Ramos (cell line): ENCODE results near the gene B4GALT3.

Source experiments
- in situ Hi-C: fragments of 300-500 bp; cut with MboI; formaldehyde crosslinking; loops from one replicate; pipeline ENCODE4 v1.14.3; 2022; ENCODE audit warnings: low sequenced_read_pairs; ENCODE audit not compliant: unreplicated experiment

Gene B4GALT3

DNA sequence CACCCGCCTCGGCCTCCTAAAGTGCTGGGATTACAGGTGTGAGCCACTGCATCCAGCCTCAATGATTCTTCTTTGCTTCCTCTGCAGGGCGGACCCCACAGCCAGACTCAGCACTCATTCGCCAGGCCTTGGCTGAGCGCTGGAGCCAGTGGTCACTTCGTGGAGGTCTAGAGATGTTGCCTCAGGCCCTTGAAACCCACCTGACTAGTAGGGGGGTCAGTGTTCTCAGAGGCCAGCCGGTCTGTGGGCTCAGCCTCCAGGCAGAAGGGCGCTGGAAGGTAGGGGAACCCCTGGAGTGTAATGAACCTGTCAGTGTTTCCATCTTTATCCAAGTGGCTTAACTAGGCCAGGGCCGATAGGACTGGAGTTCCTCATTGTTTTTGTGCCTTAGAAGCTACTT, 8.4 kb downstream of the B4GALT3 start:
- in situ Hi-C loops = no loop called here

DNA sequence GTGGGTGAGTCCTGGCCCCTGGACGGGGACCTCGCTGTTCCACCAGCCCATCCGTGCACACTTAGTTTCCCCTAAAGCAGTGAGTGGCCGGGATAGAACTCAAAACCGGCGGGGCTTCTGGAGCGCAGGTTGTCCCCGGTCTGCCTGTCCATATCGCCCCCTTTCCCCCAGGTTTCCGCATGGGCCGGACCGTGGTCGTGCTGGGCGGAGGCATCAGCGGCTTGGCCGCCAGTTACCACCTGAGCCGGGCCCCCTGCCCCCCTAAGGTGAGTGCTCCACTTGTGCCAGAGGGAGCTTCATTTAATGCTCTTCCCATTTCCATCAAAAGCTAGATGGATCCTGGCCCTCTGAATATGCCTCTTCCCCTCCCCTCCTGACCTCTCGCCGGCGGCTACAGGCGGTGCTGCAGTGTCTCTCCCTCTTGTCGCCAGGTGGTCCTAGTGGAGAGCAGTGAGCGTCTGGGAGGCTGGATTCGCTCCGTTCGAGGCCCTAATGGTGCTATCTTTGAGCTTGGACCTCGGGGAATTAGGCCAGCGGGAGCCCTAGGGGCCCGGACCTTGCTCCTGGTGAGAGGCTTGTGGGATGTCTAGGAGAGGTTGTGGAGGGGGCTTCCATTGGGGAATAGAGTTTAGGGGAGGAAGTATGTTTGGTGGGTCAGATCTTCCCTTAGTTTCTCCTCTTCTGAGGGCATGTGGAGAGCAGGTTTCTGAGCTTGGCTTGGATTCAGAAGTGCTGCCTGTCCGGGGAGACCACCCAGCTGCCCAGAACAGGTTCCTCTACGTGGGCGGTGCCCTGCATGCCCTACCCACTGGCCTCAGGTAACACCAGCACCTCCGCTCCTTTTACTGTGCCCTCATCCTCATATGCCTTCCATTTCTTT, 10.4 kb downstream of the B4GALT3 start:
- in situ Hi-C loops = no loop called here

DNA sequence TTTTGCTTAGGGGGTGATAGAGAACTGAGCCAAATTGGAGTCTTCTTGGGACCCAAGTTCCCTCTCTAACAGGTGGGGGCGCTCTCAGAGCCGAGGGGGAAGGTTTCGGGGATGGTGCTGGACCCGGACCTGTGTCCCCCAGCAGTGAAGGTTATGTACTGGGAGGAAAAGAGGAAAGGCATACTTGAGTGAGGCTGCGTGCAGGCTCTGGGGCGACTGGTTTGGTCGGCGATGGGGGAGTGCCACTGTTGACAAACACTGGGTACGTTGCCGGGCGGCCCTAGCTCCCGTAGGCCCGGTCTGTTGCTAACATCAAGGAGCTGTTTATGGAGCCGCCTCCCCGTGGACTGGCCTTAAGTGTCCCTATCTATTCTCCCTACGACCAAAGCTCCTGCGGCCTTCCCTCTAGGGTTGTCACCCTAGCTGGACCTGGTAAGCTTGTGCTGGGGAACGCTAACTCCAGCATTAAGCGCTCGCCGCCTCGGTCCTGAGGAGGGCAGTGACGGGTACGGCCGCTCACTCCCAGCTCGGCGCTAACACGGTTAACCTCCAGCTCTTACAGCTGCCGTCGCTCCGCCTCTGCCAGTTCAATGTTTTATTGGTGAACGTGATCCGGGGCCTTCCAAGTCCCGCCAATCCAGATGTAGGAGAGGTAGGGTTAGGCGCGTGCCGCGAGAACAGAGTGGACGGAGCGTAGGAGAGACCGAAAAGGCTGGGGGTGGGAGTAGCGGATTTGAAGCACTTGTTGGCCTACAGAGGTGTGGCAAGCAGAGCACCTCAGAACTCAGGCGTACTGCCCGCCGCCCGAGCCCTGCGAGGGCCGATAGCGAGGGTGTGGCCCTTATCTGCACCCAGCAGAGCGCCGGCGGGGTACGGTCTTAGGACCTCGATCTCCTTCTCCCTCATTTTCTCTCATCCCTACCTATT, 11.3 kb downstream of the B4GALT3 start, which contains the start of gene PPOX:
PPOX (plus strand) TSS at position 685 of the 927 bp plus-strand sequence. CDS start 422 bp downstream, outside the sequence.
- in situ Hi-C loops = no loop called here

DNA sequence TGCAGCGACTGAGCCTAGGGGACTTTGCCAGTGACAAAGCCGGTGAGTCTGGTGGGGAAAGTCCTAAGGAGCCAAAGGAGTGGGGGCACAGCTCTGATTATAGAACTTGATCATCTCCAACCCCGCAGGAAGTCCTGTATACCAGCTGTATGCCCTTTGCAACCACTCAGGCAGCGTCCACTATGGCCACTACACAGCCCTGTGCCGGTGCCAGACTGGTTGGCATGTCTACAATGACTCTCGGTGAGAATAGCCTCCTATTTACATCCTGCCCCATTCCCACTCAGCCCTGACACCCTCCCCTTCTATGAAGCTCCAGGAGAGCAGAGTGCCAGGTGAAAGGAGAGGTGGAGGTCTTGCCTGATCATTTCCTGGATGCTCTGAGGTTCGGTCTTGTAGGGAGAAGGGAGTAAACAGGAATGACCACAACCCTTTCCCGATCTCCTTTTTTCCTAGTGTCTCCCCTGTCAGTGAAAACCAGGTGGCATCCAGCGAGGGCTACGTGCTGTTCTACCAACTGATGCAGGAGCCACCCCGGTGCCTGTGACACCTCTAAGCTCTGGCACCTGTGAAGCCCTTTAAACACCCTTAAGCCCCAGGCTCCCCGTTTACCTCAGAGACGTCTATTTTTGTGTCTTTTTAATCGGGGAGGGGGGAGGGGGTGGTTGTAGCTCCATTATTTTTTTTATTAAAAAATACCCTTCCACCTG, 12.3 kb downstream of the B4GALT3 start:
- in situ Hi-C loops = no loop called here

DNA sequence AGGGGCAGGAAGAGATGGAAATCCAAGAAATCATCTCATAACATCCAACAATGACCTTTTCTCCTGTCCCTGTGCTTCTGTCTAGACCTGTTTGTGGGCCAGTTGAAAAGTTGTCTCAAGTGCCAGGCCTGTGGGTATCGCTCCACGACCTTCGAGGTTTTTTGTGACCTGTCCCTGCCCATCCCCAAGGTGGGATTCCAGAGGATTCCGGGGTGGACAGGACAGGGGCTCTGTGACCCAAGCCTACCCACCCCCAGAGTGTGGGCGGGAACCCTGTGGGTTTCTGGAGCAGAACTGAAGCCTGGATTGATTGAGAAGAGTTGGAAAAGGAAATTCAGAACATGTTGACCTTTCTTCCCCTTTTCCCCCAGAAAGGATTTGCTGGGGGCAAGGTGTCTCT, 13.5 kb downstream of the B4GALT3 start:
- in situ Hi-C loops = no loop called here

DNA sequence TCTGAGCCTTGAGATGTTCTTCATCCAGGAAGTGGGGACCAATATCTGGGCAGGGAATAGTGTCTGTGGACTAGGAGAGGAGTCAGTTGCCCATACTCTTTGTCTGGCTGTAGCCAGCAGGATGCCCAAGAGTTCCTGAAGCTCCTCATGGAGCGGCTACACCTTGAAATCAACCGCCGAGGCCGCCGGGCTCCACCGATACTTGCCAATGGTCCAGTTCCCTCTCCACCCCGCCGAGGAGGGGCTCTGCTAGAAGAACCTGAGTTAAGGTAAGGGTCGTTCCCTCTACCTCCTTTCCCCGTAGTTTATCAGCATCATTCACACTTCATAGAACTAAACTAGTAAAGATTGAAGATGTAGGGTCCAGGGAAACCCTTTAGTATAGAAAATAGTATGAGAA, 14.5 kb downstream of the B4GALT3 start:
- in situ Hi-C loops = no loop called here

DNA sequence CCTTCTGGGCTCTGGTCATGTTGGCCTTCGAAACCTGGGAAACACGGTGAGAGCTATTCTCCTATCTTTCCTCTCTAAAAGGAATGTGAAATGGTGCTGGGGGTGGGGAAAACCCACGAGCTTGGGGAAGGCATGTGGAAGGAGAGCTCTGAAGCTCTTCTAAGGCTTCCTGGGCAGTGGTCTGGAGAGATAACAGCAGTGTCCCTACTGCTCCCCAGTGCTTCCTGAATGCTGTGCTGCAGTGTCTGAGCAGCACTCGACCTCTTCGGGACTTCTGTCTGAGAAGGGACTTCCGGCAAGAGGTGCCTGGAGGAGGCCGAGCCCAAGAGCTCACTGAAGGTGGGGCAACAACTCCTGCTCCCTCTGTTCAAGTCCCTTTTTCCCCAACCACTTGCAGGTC, 15.3 kb downstream of the B4GALT3 start:
- in situ Hi-C loops = no loop called here

DNA sequence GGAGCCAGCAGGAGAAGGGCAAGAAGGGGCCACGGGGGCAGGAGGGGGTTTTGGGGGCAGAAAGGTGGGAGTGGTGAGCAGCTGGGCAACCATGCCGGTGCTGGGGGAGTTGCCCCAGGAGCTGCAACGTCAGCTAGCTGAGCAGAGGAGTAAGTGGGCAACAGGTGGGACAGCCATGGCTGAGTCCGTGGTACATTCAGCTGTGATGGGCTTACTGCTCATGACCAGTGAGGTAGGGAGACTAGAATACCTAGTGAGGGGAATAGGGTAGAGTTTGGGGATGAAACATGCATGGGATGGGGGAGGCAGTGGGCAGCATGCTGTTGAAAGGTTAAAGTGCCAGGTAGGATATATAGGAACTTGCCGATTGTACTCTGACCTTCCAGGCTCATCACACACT, 15.7 kb downstream of the B4GALT3 start:
- in situ Hi-C loops = no loop called here

DNA sequence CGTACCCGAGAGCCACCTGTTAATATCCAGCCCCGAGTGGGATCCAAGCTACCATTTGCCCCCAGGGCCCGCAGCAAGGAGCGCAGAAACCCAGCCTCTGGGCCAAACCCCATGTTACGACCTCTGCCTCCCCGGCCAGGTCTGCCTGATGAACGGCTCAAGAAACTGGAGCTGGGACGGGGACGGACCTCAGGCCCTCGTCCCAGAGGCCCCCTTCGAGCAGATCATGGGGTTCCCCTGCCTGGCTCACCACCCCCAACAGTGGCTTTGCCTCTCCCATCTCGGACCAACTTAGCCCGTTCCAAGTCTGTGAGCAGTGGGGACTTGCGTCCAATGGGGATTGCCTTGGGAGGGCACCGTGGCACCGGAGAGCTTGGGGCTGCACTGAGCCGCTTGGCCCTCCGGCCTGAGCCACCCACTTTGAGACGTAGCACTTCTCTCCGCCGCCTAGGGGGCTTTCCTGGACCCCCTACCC, 16.6 kb downstream of the B4GALT3 start:
- in situ Hi-C loops = no loop called here

DNA sequence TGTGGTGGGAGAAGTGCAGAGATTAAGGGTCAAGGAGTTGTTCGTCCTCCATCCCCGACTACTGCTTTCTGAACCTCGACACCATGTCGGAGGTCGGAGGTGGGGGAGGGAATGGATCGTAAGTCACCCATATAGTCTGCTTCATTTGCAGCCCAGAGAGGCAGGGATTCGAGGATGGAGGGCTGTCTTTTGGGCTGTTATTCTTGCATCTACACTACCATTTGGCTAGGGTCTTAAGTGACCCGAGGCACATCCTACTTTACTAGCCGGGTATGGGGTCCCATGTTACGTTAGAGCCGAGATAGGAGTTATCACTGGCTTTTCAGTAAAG, 17.4 kb downstream of the B4GALT3 start:
- in situ Hi-C loops = no loop called here

DNA sequence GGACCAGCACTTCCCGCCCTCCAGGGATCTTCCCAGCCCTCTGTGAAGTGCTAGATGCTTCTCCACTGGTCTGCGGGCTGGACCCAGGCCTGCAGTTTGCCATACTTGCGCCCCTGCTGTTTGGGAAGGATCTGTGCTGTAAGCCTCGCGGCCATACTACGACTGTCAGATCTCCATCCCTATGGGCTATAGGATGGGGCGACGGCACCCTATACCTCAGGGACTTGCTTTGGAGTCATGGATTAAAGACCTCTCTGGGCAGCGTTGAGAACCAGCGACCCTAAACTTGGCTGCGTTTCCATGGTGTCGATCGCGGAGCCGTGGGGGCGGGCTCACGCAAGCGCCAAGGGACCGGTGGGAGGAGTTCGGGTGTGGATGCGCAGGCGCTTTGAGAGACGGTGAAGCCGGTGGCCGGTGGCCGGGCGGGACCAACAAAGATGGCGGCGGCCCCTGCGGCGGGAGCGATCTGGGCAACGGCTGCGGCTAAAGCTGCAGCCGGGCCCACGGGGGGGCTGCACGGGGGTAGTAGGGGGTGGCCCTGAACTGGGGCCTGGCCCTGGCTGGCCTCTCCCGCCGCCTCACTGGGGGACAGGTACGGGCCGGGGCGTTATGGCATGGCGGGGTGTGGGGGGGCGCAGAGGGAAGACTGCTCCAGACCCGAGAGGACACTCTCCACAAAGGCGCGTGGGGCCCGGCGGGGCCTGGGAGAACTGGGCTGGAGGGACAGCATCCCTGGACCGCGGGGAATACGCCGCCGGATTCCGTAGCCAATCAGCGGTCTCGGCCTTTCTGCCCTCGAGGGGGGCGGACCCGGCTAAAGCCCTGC, 18.0 kb downstream of the B4GALT3 start, which contains the start of gene USP21:
USP21 (plus strand) TSS at position 414 of the 826 bp plus-strand sequence. CDS start 1,141 bp downstream, outside the sequence.
- in situ Hi-C loops = no loop called here

DNA sequence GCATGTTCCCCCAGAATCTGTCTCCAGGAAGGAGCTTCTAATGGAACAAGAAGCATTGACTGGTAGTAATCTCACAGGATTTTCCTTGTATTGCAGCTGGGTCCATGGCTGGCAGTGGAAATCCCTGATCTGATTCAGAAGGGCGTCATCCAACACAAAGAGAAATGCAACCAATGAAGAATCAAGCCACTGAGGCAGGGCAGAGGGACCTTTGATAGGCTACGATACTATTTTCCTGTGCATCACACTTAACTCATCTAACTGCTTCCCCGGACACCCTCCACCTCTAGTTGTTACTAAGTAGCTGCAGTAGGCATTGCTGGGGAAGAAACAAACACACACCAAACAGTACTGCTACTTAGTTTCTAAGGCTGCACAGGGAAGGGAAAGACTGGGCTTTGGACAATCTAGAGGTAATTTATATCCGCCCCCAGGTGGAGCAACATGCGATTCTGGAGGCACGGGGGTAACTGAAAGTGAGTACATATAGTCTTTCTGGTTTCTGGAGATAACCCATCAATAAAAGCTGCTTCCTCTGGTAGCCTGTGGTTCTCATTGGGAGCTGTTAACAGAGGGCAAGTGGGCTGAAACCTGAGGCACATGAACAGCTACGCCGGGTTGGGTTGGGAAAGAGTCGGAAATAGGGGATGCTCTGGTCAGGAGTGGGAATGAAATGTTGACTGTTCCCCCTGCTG, 18.8 kb downstream of the B4GALT3 start:
- in situ Hi-C loops = no loop called here

DNA sequence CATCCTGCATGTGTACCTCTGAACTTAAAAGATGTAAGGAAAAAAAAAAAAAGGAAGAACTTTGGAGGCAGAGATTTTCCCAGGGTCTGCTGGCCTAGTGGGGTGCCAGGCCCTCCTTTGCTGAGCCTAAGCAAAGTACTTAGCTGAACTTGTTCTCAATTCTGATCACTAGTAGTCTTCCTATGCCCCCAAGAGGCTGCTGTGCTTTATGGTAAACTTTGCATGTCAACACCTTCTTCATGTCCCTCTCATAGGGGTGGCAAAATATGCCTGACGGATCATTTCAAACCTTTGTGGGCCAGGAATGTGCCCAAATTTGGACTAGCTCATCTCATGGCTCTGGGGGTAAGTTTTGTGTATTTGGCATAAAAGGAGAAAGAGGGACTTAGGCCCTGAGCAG, 19.4 kb downstream of the B4GALT3 start:
- in situ Hi-C loops = no loop called here

DNA sequence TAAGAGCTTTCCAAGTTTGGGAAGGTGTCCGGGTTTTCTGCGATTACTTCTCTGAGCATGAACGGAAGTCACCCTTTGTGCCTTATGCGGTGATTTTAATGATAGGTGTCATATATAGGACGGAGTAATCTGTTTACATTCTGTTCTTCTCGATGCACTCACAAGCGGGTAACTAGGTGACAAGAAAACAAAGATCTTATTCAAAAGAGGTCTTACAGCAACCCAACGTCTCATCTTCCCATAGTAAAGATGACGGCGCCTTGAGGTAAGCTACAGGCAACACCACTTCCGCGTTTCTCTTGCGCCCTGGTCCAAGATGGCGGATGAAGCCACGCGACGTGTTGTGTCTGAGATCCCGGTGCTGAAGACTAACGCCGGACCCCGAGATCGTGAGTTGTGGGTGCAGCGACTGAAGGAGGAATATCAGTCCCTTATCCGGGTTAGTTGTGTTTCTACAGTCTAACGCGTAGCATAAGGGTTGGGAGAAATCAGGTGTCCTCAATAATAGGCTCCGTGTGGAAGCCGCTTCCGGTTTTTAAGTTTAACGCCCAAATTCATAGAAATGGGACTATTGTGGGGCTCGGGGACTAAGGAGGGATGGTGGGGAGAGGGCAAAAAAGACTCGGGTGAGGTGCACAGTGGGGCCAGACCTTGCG, 23.5 kb downstream of the B4GALT3 start, which contains the start of gene UFC1:
UFC1 (plus strand) TSS at position 297 of the 656 bp plus-strand sequence; CDS start at position 317, 20 bp downstream.
- in situ Hi-C loops = no loop called here

DNA sequence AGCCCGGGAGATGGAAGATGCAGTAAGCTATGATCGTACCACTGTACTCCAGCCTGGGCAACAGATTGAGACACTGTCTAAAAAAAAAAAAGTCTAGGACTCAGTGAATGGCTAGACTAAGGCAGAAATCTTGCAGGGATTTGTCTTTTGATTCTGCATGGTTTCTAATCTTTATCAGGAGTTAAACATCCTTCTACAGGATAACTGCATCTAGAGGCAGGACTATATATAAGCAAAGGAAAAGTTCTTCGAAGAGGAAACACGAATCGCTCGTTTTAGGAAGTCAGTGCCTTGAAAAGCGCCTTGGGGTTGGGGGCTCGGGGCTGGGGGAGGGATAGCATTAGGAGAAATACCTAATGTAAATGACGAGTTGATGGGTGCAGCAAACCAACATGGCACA, 24.1 kb downstream of the B4GALT3 start:
- in situ Hi-C loops = no loop called here

DNA sequence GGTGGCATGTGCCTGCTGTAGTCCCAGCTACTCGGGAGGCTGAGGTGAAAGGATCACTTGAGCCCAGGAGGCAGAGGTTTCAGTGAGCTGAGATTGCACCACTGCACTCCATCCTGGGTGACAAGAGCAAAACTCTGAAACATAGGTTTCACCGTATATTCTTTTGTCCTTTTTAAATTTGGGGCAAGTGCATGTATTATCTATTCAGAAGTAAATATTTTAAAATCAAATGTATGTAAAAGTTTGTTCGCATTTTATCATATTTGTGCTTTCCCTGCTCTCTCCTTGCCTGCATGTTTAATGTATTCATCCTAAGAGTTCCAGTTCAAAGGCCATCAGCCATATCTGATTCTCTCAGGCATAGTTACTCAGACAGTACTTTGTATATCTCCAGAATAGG, 31.5 kb downstream of the B4GALT3 start:
- in situ Hi-C loops = no loop called here

DNA sequence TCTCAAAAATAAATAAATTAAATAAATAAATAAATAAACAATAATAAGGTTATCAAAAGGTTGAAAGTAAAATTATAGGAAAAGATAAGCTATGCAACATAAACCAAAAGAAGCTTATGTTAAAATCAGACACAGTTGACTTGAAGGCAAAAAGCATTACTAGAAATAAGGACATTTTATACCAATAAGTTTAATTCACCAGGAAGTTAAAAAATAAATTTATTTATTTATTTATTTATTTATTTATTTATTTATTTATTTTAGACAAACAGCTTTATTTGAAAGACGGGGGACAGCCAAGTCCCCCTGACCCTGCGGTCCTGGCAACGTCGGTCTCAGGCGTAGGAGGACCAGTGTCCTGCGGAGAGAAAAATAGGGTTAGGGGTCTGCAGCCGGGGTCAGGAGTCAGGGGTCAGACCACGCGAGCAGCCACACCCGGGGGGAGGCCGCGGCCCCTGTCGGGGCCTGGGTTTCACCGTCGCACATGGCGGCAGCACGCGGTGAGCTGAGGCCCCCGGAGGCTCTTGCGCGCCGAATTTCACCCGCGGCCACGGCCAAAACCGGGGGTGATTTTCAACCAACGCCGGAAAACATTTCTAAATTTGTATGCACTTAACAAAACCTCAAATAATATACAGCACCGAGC, 36.4 kb downstream of the B4GALT3 start:
- in situ Hi-C loops = no loop called here

DNA sequence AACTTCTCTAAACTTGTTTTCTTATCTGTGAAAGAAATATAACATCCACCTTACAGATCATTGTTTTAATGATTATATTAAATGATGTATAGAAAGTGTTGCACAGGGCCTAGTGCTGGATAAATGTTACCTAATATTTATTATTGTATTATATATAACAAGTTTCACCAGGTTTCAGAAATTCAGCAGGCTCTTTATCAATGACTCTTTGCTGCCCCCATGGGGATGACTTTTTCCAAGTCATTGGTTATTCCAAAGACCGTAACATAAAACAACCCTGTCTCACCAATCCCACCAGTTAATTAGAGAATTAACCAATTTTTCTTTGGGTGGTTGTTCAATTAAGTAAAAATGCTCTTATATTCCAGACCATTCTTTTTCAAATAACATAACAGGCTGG, 37.5 kb downstream of the B4GALT3 start:
- in situ Hi-C loops = no loop called here
